ENCODE data around the gene MPP1.

Gene MPP1

GRCh38 chrX:154775419-154776349 is 29.6 kb downstream of the MPP1 start:
- TF ChIP-seq CTCF (IDR thresholded peaks at IDR 0.05; ENCODE audit: low read depth, low read length, missing control alignments) = no peak
- DNase-seq (ENCODE audit: extremely low read depth, low read depth) = no peak

GRCh38 chrX:154774622-154775021 is 30.7 kb downstream of the MPP1 start:
- no peak for DNase-seq (ENCODE audit: extremely low read depth, low read depth)
- no peak for TF ChIP-seq CTCF (IDR thresholded peaks at IDR 0.05; ENCODE audit: low read depth, low read length, missing control alignments)

More at GRCh38 chrX:154775419-154776349, 29.6 kb downstream of the MPP1 start:
- no peak overlapping the region for H3K4me3 ChIP-seq (replicated peaks; ENCODE audit: low read depth, low read length)

GRCh38 chrX:154762537-154763296 is 42.6 kb downstream of the MPP1 start, which contains the start of gene DKC1:
TSS of gene DKC1 (plus strand) at chrX:154762864. CDS start at chrX:154762966, 102 bp downstream.
- no peak for TF ChIP-seq CTCF (IDR thresholded peaks at IDR 0.05; ENCODE audit: low read depth, low read length, missing control alignments)
- peak within 1 kb of the TSS; percentile 86 for H3K4me3 ChIP-seq (replicated peaks; ENCODE audit: low read depth, low read length)
- peak; percentile 72 for DNase-seq (ENCODE audit: extremely low read depth, low read depth)

More at GRCh38 chrX:154774622-154775021, 30.7 kb downstream of the MPP1 start:
- H3K4me3 ChIP-seq (replicated peaks; ENCODE audit: low read depth, low read length) = no peak overlapping the region

- peak overlapping the region; percentile 86 for H3K4me3 ChIP-seq (replicated peaks; ENCODE audit: low read depth, low read length)
- no peak for TF ChIP-seq CTCF (IDR thresholded peaks at IDR 0.05; ENCODE audit: low read depth, low read length, missing control alignments)
- no peak for DNase-seq (ENCODE audit: extremely low read depth, low read depth)
Measured at GRCh38 chrX:154761977-154762536, 43.2 kb downstream of the MPP1 start.

GRCh38 chrX:154758696-154759095 is 46.6 kb downstream of the MPP1 start:
- no peak for TF ChIP-seq CTCF (IDR thresholded peaks at IDR 0.05; ENCODE audit: low read depth, low read length, missing control alignments)
- DNase-seq (ENCODE audit: extremely low read depth, low read depth) = no peak
- H3K4me3 ChIP-seq (replicated peaks; ENCODE audit: low read depth, low read length) = no peak overlapping the region

GRCh38 chrX:154751669-154752271 is 53.5 kb downstream of the MPP1 start:
- no peak for DNase-seq (ENCODE audit: extremely low read depth, low read depth)
- no peak overlapping the region for H3K4me3 ChIP-seq (replicated peaks; ENCODE audit: low read depth, low read length)
- TF ChIP-seq CTCF (IDR thresholded peaks at IDR 0.05; ENCODE audit: low read depth, low read length, missing control alignments) = no peak

Measured in HFF-Myc (cell line).